PC-3 (cell line): Measurements from ENCODE around the gene SPATS2. TPM values are rescaled to one million over a fixed set of nuclear protein-coding genes. Genes with fewer than 3 reads are reported as not detected.
A peak's percentile ranks its signal among the peaks of the same experiment; 100 is the strongest.

Source experiments
- ATAC-seq: fragments of 200-7000 bp; cut with Tn5 transposase; 2 replicates; pipeline ENCODE4 v1.9.1; 2020; ENCODE audit warnings: mild to moderate bottlenecking, moderate library complexity
- BruUV-seq: library from RNA; stranded (reverse); fragments of 400-500 nt; replicated peaks from 2 replicates; lab custom pipeline; 2021; lab: Mats Ljungman, UMichigan
- CTCF ChIA-PET: fragments of 300-600 bp; sonication (Branson Sonifier 250); formaldehyde crosslinking; loops from one replicate; lab custom pipeline; 2022; ENCODE audit warnings: antibody characterized with exemption; lab: Charles Lee
- POLR2A ChIA-PET: fragments of 300-600 bp; sonication (Branson Sonifier 250); formaldehyde crosslinking; loops from one replicate; lab custom pipeline; 2022; ENCODE audit warnings: antibody characterized with exemption; ENCODE audit not compliant: unreplicated experiment; lab: Charles Lee
- DNase-seq: peaks from one replicate; pipeline ENCODE4 v3.0.0-alpha.2; 2015
- H2AFZ ChIP-seq: fragments of 300-600 bp; sonication (generic); 2 replicates; pipeline ENCODE4 v1.6.0; 2016; ENCODE audit warnings: antibody characterized with exemption, low read length
- H3F3A ChIP-seq: fragments of 300-600 bp; sonication (generic); one replicate; pipeline ENCODE4 v1.6.0; 2017; ENCODE audit warnings: antibody characterized with exemption, low read length, control low read depth, mild to moderate bottlenecking; ENCODE audit not compliant: unreplicated experiment
- H3K27ac ChIP-seq: fragments of 300-600 bp; sonication (generic); 2 replicates; pipeline ENCODE4 v1.5.1; 2016; ENCODE audit warnings: mild to moderate bottlenecking, low read length
- H3K27me3 ChIP-seq: fragments of 300-600 bp; sonication (generic); 2 replicates; pipeline ENCODE4 v1.6.1; 2016; ENCODE audit warnings: low read length, mixed read lengths
- H3K36me3 ChIP-seq: fragments of 300-600 bp; sonication (generic); 2 replicates; pipeline ENCODE4 v1.6.1; 2016; ENCODE audit warnings: low read depth, mixed run types, low read length, mixed read lengths
- H3K4me1 ChIP-seq: fragments of 300-600 bp; sonication (generic); 2 replicates; pipeline ENCODE4 v1.5.1; 2016; ENCODE audit warnings: low read length; ENCODE audit not compliant: insufficient read depth
- H3K4me2 ChIP-seq: fragments of 300-600 bp; sonication (generic); 2 replicates; pipeline ENCODE4 v1.6.0; 2016; ENCODE audit warnings: low read length
- H3K4me3 ChIP-seq: fragments of 300-600 bp; sonication (generic); 2 replicates; pipeline ENCODE4 v1.5.1; 2016; ENCODE audit warnings: mild to moderate bottlenecking, low read length, mixed read lengths
- H3K79me2 ChIP-seq: fragments of 300-600 bp; sonication (generic); 2 replicates; pipeline ENCODE4 v1.6.1; 2017; ENCODE audit warnings: low read length, mixed read lengths
- H3K9ac ChIP-seq: fragments of 300-600 bp; sonication (generic); 2 replicates; pipeline ENCODE4 v1.6.0; 2016; ENCODE audit warnings: mild to moderate bottlenecking, low read length
- H3K9me2 ChIP-seq: fragments of 300-600 bp; sonication (generic); replicated peaks from 2 replicates; pipeline ENCODE4 v1.6.1; 2016; ENCODE audit warnings: mixed run types, low read length, mixed read lengths
- H3K9me3 ChIP-seq: fragments of 300-600 bp; sonication (generic); 2 replicates; pipeline ENCODE4 v1.6.1; 2016; ENCODE audit warnings: low read length, mixed read lengths
- H4K20me1 ChIP-seq: fragments of 300-600 bp; sonication (generic); 2 replicates; pipeline ENCODE4 v1.6.1; 2016; ENCODE audit warnings: low read length, mixed read lengths
- EZH2 ChIP-seq: fragments of 300-600 bp; sonication (generic); IDR thresholded peaks from one replicate; pipeline ENCODE4 v1.6.1; 2017; ENCODE audit warnings: antibody characterized with exemption, mild to moderate bottlenecking, low read length; ENCODE audit not compliant: unreplicated experiment
- EZH2phosphoT487 ChIP-seq: fragments of 300-600 bp; sonication (generic); IDR thresholded peaks from 2 replicates; pipeline ENCODE4 v1.6.1; 2018; ENCODE audit warnings: mild to moderate bottlenecking, antibody characterized with exemption, low read length, borderline replicate concordance
- intact Hi-C: fragments of 100-400 bp; cut with micrococcal nuclease; formaldehyde crosslinking; loops from 2 replicates; pipeline ENCODE4 v1.9.0; 2023
- total RNA-seq: library from RNA; depleted of rRNA; stranded (reverse); fragments of >200 nt; gene quantifications from 2 replicates; pipeline ENCODE4 v1.2.3, GENCODE V29; 2014
- TF ChIP-seq, protein P1 (sequence below): fragments of 300-600 bp; sonication (generic); conservative IDR thresholded peaks from 2 replicates; pipeline ENCODE4 v1.5.1; 2017; ENCODE audit warnings: antibody characterized with exemption, low read depth, mild to moderate bottlenecking, low read length

SPATS2 gene
- total RNA-seq, 1 experiment from 2014 or later = 27.0 TPM

DNA sequence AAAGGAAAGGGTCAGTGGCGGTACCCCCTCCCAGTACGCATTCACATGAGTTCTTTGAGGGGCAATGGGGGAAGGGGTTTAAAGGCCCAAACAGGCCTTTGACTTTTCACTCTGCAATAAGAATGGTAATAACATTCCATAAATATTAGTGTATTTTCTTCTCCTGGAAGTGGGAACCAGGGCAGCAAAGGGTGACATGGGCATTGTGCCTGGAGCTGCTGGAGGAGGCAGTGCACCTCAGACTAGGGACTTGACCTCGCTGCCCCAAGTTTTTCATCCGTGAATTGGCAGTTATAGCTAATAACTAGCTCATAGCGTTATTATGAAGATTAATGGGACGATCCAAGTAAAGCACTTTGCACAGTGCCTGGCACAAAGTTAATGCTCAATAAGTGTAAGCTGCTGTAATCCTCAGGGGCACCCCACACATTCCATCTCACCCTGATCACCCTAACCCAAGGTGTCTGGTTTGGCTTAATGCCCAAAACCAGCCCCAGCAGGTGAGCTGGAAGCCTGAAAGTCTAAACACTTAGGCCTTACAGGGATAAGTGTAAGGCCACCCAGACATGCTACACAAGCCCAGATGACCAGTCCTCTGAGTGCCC lies 168.8 kb downstream of the SPATS2 start:
- no peak overlapping the region for H3K4me2 ChIP-seq
- ChIA-PET POLR2A (no interaction called here), CTCF (interaction anchor here (1.0 kb wide), 1 partner anchor 44 kb away, joined by 5 read pairs; no protein-coding TSS in a partner anchor)
- H3K9ac ChIP-seq = no peak overlapping the region
- DNase-seq (peak; percentile 42), ATAC-seq (peak; percentile 13; the same call in 1 of the 2 replicates)
- intact Hi-C loops = no loop called here
- H3K36me3 ChIP-seq = no peaks in the 10 kb centered on the region; the same call in 1 of the 2 replicates
- H3K79me2 ChIP-seq = no peaks in the 10 kb centered on the region
- H3K27me3 ChIP-seq = peaks cover 11% of the 10 kb centered on the region; the same call in 1 of the 2 replicates
- no peak overlapping the region for H3K27ac ChIP-seq
- H4K20me1 ChIP-seq = no peaks in the 10 kb centered on the region
- no peak for TF ChIP-seq EZH2phosphoT487
- TF ChIP-seq, protein P1, sequence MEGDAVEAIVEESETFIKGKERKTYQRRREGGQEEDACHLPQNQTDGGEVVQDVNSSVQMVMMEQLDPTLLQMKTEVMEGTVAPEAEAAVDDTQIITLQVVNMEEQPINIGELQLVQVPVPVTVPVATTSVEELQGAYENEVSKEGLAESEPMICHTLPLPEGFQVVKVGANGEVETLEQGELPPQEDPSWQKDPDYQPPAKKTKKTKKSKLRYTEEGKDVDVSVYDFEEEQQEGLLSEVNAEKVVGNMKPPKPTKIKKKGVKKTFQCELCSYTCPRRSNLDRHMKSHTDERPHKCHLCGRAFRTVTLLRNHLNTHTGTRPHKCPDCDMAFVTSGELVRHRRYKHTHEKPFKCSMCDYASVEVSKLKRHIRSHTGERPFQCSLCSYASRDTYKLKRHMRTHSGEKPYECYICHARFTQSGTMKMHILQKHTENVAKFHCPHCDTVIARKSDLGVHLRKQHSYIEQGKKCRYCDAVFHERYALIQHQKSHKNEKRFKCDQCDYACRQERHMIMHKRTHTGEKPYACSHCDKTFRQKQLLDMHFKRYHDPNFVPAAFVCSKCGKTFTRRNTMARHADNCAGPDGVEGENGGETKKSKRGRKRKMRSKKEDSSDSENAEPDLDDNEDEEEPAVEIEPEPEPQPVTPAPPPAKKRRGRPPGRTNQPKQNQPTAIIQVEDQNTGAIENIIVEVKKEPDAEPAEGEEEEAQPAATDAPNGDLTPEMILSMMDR = no peak
- TF ChIP-seq EZH2 = no peak
- no TSS peak for BruUV-seq
- no peaks in the 10 kb centered on the region for H3K9me2 ChIP-seq
- no peak overlapping the region for H3K4me3 ChIP-seq
- no peak overlapping the region for H2AFZ ChIP-seq
- peaks cover 30% of the 10 kb centered on the region for H3K4me1 ChIP-seq
- no peaks in the 10 kb centered on the region for H3K9me3 ChIP-seq
- peaks cover 4% of the 10 kb centered on the region for H3F3A ChIP-seq

DNA sequence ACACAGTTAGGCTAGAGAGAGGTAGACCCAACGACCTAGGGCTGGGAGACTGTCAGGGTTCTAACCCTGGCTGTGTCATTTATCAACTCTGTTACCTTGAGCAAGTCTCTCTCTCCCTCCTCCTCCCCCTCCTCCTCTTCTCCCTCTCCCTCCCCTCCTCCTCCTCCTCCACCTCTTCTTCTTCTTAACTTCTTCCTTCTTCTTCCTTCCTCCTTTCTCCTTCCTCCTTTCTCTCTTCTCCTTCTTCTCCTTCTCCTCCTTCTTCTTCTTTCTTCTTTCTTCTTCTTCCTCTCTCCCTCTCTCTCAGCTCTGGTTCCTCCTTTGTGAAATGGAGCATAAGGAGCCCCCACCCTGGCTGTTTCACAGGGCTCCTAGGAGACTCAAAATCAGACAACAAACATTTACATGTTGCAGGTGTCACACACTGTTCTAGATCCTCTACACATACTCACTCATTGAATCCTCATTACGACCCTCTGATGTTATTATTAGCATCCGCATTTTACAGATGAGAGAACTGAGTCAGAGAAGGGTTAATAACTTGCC lies 169.3 kb downstream of the SPATS2 start:
- no peak overlapping the region for H3K27ac ChIP-seq
- no peaks in the 10 kb centered on the region; the same call in 1 of the 2 replicates for H3K36me3 ChIP-seq
- TF ChIP-seq EZH2phosphoT487 (no peak), EZH2 (no peak)
- TF ChIP-seq, protein P1 = no peak
- ChIA-PET CTCF (interaction anchor here (1.0 kb wide), 1 partner anchor 44 kb away, joined by 5 read pairs; no protein-coding TSS in a partner anchor), POLR2A (no interaction called here)
- no peak for DNase-seq
- H4K20me1 ChIP-seq = no peaks in the 10 kb centered on the region
- intact Hi-C loops = no loop called here
- peaks cover 30% of the 10 kb centered on the region for H3K4me1 ChIP-seq
- H3K9me2 ChIP-seq = no peaks in the 10 kb centered on the region
- no peaks in the 10 kb centered on the region for H3K9me3 ChIP-seq
- H3K27me3 ChIP-seq = peaks cover 11% of the 10 kb centered on the region; the same call in 1 of the 2 replicates
- H3K4me2 ChIP-seq = no peak overlapping the region
- BruUV-seq = no TSS peak
- no peak overlapping the region for H3K4me3 ChIP-seq
- no peak overlapping the region for H3K9ac ChIP-seq
- ATAC-seq = no peak
- H3F3A ChIP-seq = peaks cover 4% of the 10 kb centered on the region
- no peak overlapping the region for H2AFZ ChIP-seq
- H3K79me2 ChIP-seq = no peaks in the 10 kb centered on the region

DNA sequence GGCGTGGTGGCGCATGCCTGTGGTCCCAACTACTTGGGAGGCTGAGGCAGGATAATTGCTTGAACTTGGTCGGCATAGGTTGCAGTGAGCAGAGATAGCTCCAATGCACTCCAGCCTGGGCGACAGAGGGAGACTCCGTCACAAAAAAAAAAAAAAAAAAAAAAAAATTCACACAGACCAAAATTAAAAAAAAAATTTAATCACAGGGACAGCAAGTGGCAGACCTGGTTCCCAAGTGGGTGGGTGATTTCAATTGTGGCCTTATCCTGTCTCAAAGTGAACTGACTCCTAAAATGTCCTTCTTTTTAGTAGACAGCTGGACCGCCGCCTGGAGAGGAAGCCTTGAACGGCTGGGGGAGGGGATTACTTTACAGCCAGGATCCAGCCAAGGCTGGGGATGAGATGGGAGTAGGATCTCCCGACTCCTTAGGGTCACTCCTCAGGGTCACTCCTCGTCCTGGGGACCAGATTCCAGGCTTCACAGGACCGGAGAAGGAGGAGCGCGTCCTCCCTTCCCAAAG lies 170.0 kb downstream of the SPATS2 start:
- POLR2A ChIA-PET = no interaction called here
- H3K27me3 ChIP-seq = peaks cover 11% of the 10 kb centered on the region; the same call in 1 of the 2 replicates
- CTCF ChIA-PET = no interaction called here
- no peak for DNase-seq
- H4K20me1 ChIP-seq = no peaks in the 10 kb centered on the region
- intact Hi-C loops = no loop called here
- ATAC-seq = no peak
- no peaks in the 10 kb centered on the region for H3K79me2 ChIP-seq
- H3K9ac ChIP-seq = no peak overlapping the region
- peak overlapping the region; percentile 63 for H3K4me3 ChIP-seq
- H3K9me3 ChIP-seq = no peaks in the 10 kb centered on the region
- peak overlapping the region; percentile 84 for H3K4me2 ChIP-seq
- no peak for TF ChIP-seq EZH2phosphoT487
- no peak for TF ChIP-seq EZH2
- TF ChIP-seq, protein P1 = no peak
- no peak overlapping the region for H3K27ac ChIP-seq
- no peaks in the 10 kb centered on the region for H3K9me2 ChIP-seq
- H2AFZ ChIP-seq = peak overlapping the region; percentile 67; the same call in 1 of the 2 replicates
- BruUV-seq = no TSS peak
- H3K36me3 ChIP-seq = no peaks in the 10 kb centered on the region
- peaks cover 4% of the 10 kb centered on the region for H3F3A ChIP-seq
- peaks cover 30% of the 10 kb centered on the region for H3K4me1 ChIP-seq
